A673 (cell line): ENCODE data around the gene DSE. TPM values are rescaled to one million over a fixed set of nuclear protein-coding genes. Genes with fewer than 3 reads are reported as not detected.

ENCODE experiments used
- BruUV-seq: library from RNA; stranded (reverse); fragments of 400-500 nt; replicated peaks from 2 replicates; lab custom pipeline; 2021; lab: Mats Ljungman, UMichigan
- CTCF ChIA-PET: fragments of 300-600 bp; sonication (Branson Sonifier 250); formaldehyde crosslinking; loops from one replicate; lab custom pipeline; 2022; ENCODE audit warnings: antibody characterized with exemption; lab: Charles Lee
- POLR2A ChIA-PET: fragments of 300-600 bp; sonication (Branson Sonifier 250); formaldehyde crosslinking; loops from one replicate; lab custom pipeline; 2022; ENCODE audit warnings: antibody characterized with exemption; ENCODE audit not compliant: low non-redundant PET; lab: Charles Lee
- DNase-seq: peaks from one replicate; pipeline ENCODE4 v3.0.0-alpha.2; 2015; ENCODE audit warnings: low spot score
- H3K27ac ChIP-seq: fragments of 200-600 bp; sonication (generic); 2 replicates; pipeline ENCODE4 v1.5.1; 2016; ENCODE audit warnings: mixed run types, low read depth, mild to moderate bottlenecking, mixed read lengths, antibody characterized with exemption, low read length; ENCODE audit not compliant: poor library complexity, severe bottlenecking
- H3K27me3 ChIP-seq: fragments of 200-600 bp; sonication (generic); replicated peaks from 2 replicates; pipeline ENCODE4 v1.6.1; 2017; ENCODE audit warnings: mixed run types, low read depth, mild to moderate bottlenecking, mixed read lengths, antibody characterized with exemption, low read length; ENCODE audit not compliant: insufficient read depth, poor library complexity
- H3K36me3 ChIP-seq: fragments of 200-600 bp; sonication (generic); 2 replicates; pipeline ENCODE4 v1.6.1; 2016; ENCODE audit warnings: mixed run types, mild to moderate bottlenecking, mixed read lengths, antibody characterized with exemption, low read length; ENCODE audit not compliant: insufficient read depth, poor library complexity, severe bottlenecking
- H3K4me1 ChIP-seq: fragments of 200-600 bp; sonication (generic); 2 replicates; pipeline ENCODE4 v1.6.1; 2017; ENCODE audit warnings: mixed run types, mild to moderate bottlenecking, mixed read lengths, antibody characterized with exemption, low read length; ENCODE audit not compliant: insufficient read depth, poor library complexity, severe bottlenecking
- H3K4me3 ChIP-seq: fragments of 200-600 bp; sonication (generic); 2 replicates; pipeline ENCODE4 v1.5.1; 2016; ENCODE audit warnings: low read depth, mixed run types, mild to moderate bottlenecking, mixed read lengths, low read length; ENCODE audit not compliant: poor library complexity, severe bottlenecking
- H3K9me3 ChIP-seq: fragments of 200-600 bp; sonication (generic); 2 replicates; pipeline ENCODE4 v1.6.1; 2016; ENCODE audit warnings: mixed run types, low read depth, mild to moderate bottlenecking, mixed read lengths, antibody characterized with exemption, low read length; ENCODE audit not compliant: poor library complexity, severe bottlenecking
- EZH2 ChIP-seq: fragments of 200-600 bp; sonication (generic); IDR thresholded peaks from 2 replicates; pipeline ENCODE4 v1.6.1; 2017; ENCODE audit warnings: borderline replicate concordance, low read depth, mild to moderate bottlenecking, mixed read lengths, antibody characterized with exemption, low read length; ENCODE audit not compliant: poor library complexity, severe bottlenecking
- intact Hi-C: fragments of 100-400 bp; cut with micrococcal nuclease; formaldehyde crosslinking; loops from one replicate; pipeline ENCODE4 v1.10.0; 2022; ENCODE audit not compliant: unreplicated experiment
- total RNA-seq: library from RNA; stranded (reverse); gene quantifications from 2 replicates; pipeline ENCODE4 v1.2.3, GENCODE V29; 2021
- TF ChIP-seq, protein P1 (sequence below): fragments of 300-800, 200-600 bp; sonication (generic); conservative IDR thresholded peaks from 2 replicates; pipeline ENCODE4 v1.5.1; 2017; ENCODE audit warnings: low read depth, mild to moderate bottlenecking, antibody characterized with exemption, low read length, moderate library complexity, mixed read lengths

The DSE gene
- total RNA-seq, 1 experiment from 2014 or later, result 31.4 TPM

DNA sequence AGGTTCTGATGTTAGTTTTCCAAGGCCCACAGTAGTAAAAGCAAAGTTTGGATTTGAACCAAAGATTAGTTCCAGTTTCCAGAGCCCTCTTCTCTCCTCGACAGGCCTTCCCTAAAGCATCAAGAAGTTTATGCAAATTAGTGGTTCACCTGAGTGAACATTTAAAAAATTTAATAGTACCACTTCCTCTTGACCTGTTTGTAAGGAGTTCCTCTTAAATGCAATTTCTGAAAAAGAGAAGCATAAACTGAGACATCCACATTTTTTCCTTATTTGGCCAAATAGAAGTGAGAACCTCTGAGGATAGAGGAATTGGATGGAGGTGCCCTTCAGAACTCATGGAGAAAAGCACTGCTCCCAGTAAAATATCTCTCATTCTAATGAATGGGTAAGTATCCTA lies 1.2 kb upstream of the DSE start:
- no peaks in the 10 kb centered on the region for H3K36me3 ChIP-seq
- H3K4me1 ChIP-seq, result no peaks in the 10 kb centered on the region
- no peak overlapping the region for H3K27ac ChIP-seq
- POLR2A ChIA-PET, result interaction anchor here (0.7 kb wide), 1 partner anchor 8 kb away, joined by 4 read pairs; no protein-coding TSS in a partner anchor
- H3K4me3 ChIP-seq, result no peak overlapping the region
- no TSS peak for BruUV-seq
- CTCF ChIA-PET, result no interaction called here
- no peaks in the 10 kb centered on the region for H3K27me3 ChIP-seq
- H3K9me3 ChIP-seq, result no peaks in the 10 kb centered on the region
- intact Hi-C loops, result no loop called here
- no peak for DNase-seq
- no peak for TF ChIP-seq EZH2
- TF ChIP-seq, protein P1, sequence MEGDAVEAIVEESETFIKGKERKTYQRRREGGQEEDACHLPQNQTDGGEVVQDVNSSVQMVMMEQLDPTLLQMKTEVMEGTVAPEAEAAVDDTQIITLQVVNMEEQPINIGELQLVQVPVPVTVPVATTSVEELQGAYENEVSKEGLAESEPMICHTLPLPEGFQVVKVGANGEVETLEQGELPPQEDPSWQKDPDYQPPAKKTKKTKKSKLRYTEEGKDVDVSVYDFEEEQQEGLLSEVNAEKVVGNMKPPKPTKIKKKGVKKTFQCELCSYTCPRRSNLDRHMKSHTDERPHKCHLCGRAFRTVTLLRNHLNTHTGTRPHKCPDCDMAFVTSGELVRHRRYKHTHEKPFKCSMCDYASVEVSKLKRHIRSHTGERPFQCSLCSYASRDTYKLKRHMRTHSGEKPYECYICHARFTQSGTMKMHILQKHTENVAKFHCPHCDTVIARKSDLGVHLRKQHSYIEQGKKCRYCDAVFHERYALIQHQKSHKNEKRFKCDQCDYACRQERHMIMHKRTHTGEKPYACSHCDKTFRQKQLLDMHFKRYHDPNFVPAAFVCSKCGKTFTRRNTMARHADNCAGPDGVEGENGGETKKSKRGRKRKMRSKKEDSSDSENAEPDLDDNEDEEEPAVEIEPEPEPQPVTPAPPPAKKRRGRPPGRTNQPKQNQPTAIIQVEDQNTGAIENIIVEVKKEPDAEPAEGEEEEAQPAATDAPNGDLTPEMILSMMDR, result no peak

DNA sequence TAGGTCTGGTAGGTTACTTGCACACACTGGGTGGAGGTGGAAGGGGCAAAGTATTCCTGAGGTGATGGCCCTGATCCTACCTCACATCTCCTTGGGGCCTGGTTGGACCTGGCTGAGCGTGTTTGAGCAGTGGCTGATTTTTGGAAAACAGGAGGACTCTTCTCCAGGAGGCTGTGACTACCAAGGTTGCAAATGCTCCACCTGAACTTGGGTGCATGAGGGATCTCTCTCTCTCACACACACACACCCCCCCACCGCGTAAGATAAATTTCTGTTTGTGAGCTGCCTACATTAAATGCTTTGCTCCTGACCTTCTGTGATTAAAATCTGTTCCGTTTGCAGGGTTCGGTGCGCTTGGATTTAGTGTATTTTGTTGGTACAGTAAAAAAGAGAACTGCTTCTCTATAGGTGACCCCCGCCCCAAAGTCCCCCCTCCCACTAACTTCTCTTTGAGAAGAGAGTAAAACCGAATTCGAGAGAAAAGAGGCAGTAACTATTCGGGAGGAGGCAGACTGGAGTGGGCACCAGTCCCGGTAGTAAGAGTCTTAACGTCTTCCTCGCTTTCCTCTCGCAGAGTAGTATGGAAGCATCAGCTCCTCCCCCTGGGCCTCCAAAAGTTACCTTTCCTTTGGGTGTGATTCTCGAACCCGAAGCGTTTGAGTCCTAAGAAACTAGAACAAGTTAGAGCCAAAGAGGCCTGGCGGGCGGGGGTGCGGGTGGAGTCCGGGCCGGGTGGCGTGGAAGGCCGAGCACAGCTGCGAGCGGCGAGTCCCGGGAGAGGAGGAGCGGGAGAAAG lies 585 bp upstream of the DSE start:
- Histone ChIP-seq H3K4me3 (peak overlapping the region; percentile 68), H3K4me1 (no peaks in the 10 kb centered on the region), H3K36me3 (no peaks in the 10 kb centered on the region), H3K27ac (peak overlapping the region; percentile 73), H3K27me3 (no peaks in the 10 kb centered on the region), H3K9me3 (no peaks in the 10 kb centered on the region)
- POLR2A ChIA-PET, result no interaction called here
- TSS peak; percentile 61 for BruUV-seq
- CTCF ChIA-PET, result interaction anchor here (1.3 kb wide), 1 partner anchor 23 kb away, joined by 3 read pairs; no protein-coding TSS in a partner anchor
- intact Hi-C loops, result no loop called here
- peak; percentile 73 for DNase-seq
- TF ChIP-seq EZH2, result no peak
- TF ChIP-seq, protein P1, result no peak

DNA sequence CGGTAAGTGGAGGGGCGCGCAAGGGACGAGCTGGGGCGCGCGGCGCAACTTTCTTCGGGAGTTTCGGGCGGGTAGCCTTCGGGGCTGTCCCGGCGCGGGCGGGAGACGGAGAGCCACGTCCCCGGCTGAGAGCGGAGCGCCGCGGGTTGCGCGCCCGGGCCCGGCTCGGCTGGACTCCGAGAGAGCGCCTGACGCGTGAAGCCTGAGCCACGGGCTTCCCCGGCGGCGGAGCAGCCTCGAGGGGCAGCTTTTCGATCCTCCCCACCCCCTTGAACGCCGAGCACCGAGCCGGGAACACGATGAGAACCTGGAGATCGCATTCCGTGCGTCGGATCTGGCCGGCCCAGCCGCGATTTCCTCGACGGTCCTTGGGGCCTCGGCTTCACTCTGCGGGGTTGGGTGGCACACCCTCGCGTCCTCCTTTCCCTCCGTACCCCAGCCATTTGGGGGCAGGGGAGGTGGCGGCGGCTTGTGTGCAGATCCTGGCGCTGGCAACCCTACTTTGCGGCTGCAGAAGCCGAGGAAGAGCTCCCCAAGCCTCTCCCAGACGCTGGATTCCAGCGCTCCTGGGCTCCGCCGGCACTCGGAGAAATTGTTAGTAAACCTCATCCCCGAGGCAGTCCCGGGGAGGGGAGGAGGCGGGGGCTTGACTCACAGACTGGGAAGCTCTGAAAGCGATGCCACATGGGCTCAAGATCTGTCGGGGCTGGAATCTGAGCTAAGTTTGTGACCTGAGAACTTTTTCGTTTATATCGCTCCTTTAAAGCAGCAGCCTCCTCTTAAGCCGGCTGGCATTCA lies 572 bp downstream of the DSE start:
- no peaks in the 10 kb centered on the region for H3K27me3 ChIP-seq
- POLR2A ChIA-PET, result no interaction called here
- no TSS peak for BruUV-seq
- CTCF ChIA-PET, result interaction anchor here (1.3 kb wide), 1 partner anchor 22 kb away, joined by 3 read pairs; no protein-coding TSS in a partner anchor
- H3K36me3 ChIP-seq, result no peaks in the 10 kb centered on the region
- H3K4me1 ChIP-seq, result peaks cover under 1% of the 10 kb centered on the region
- H3K27ac ChIP-seq, result peak overlapping the region; percentile 73
- peak overlapping the region; percentile 68 for H3K4me3 ChIP-seq
- no peaks in the 10 kb centered on the region for H3K9me3 ChIP-seq
- TF ChIP-seq, protein P1, result no peak
- TF ChIP-seq EZH2, result no peak
- intact Hi-C loops, result no loop called here
- peak; percentile 93 for DNase-seq
